Naive thymus-derived CD8-positive, alpha-beta T cell (primary cell): ENCODE results near the gene SERP1. TPM values are rescaled to one million over a fixed set of nuclear protein-coding genes. Genes with fewer than 3 reads are reported as not detected.

Experiments used
- ATAC-seq, 2 donors: fragments of 150-1000 bp; cut with Tn5 transposase in 1 of 2; sonication (Bioruptor Pico), chemical (Tn5 transposase) in 1 of 2; 1 replicate in 1 of 2; 2 replicates in 1 of 2; pipeline ENCODE4 v1.10.0; 2021; ENCODE audit warnings: mild to moderate bottlenecking in 2 of 2, moderate library complexity in 2 of 2
- POLR2A ChIA-PET: fragments of 350-600 bp; sonication (Branson Sonifier 250); formaldehyde crosslinking; loops from one replicate; lab custom pipeline; 2021; ENCODE audit warnings: antibody characterized with exemption; lab: Charles Lee
- DNase-seq, 10 donors: peaks; one replicate each; pipeline versions ENCODE4 v3.0.0 to v3.0.0-alpha.2; 2020 to 2022
- H3K27ac Mint-ChIP-seq, 10 donors: one replicate each; pipeline ENCODE4 v1.8.0; 2020 to 2022; ENCODE audit warnings: mild to moderate bottlenecking in 10 of 10, mixed read lengths in 10 of 10, moderate library complexity in 4 of 10, inconsistent platforms in 1 of 10
- H3K27me3 Mint-ChIP-seq, 5 donors: one replicate each; pipeline ENCODE4 v1.8.0; 2021 to 2022; ENCODE audit warnings: mixed read lengths in 5 of 5
- H3K36me3 Mint-ChIP-seq, 3 donors: one replicate each; pipeline ENCODE4 v1.8.0; 2020 to 2022; ENCODE audit warnings: mixed read lengths in 3 of 3, mild to moderate bottlenecking in 2 of 3, inconsistent platforms in 1 of 3
- H3K4me1 Mint-ChIP-seq, 4 donors: one replicate each; pipeline ENCODE4 v1.8.0; 2021 to 2022; ENCODE audit warnings: mixed read lengths in 4 of 4
- H3K4me3 Mint-ChIP-seq, 10 donors: one replicate each; pipeline ENCODE4 v1.8.0; 2020 to 2022; ENCODE audit warnings: mild to moderate bottlenecking in 10 of 10, mixed read lengths in 10 of 10, moderate library complexity in 6 of 10, inconsistent platforms in 1 of 10
- H3K9me3 Mint-ChIP-seq, 9 donors: one replicate each; pipeline ENCODE4 v1.8.0; 2020 to 2022; ENCODE audit warnings: mixed read lengths in 9 of 9, mild to moderate bottlenecking in 3 of 9, inconsistent platforms in 1 of 9, moderate library complexity in 1 of 9
- polyA plus RNA-seq, 3 donors: library from polyadenylated mRNA; unstranded; fragments of 300-500 nt; fragmentation: Illumina TruSeq; gene quantifications; one replicate each; pipeline ENCODE4 v1.2.3, GENCODE V29; 2021
- total RNA-seq, 8 experiments: library from RNA in 2 of 8; stranded (reverse) in 2 of 8; gene quantifications; one replicate each; pipeline ENCODE4 v1.2.3 and lab custom pipeline; 2021 to 2026

SERP1 gene
- total and polyA plus RNA-seq, 5 experiments from 2014 or later, result 114 to 165 (median 121) TPM

GRCh38 chr3:150531775-150532174 is 14.5 kb downstream of the SERP1 start:
- H3K4me1 Mint-ChIP-seq, result peaks cover 0 to 6% (median 3%) of the 10 kb centered on the region in 4 donors
- no peaks in the 10 kb centered on the region for H3K9me3 Mint-ChIP-seq
- H3K27ac Mint-ChIP-seq, result peak overlapping the region in 1 of 10 donors; percentile 14
- no peaks in the 10 kb centered on the region for H3K36me3 Mint-ChIP-seq
- H3K27me3 Mint-ChIP-seq, result no peaks in the 10 kb centered on the region
- H3K4me3 Mint-ChIP-seq, result no peak overlapping the region
- ATAC-seq (no peak), DNase-seq (no peak)
- POLR2A ChIA-PET, result interaction anchor here (0.6 kb wide), 1 partner anchor 13 kb away, joined by 3 read pairs; no protein-coding TSS in a partner anchor

GRCh38 chr3:150528354-150528797 is 17.9 kb downstream of the SERP1 start:
- H3K36me3 Mint-ChIP-seq, result no peaks in the 10 kb centered on the region
- H3K4me1 Mint-ChIP-seq, result peaks cover 0 to 6% (median 3%) of the 10 kb centered on the region in 4 donors
- H3K27me3 Mint-ChIP-seq, result no peaks in the 10 kb centered on the region
- DNase-seq (peak in 3 of 10 donors; percentile 27 to 42 (median 36)), ATAC-seq (peak in 1 of 2 donors; percentile 44)
- no peak overlapping the region for H3K4me3 Mint-ChIP-seq
- POLR2A ChIA-PET, result interaction anchor here (1.6 kb wide), 1 partner anchor 18 kb away, joined by 4 read pairs; the partner anchor contains the start of genes EIF2A and SERP1
- H3K27ac Mint-ChIP-seq, result no peak overlapping the region
- H3K9me3 Mint-ChIP-seq, result no peaks in the 10 kb centered on the region

DNA sequence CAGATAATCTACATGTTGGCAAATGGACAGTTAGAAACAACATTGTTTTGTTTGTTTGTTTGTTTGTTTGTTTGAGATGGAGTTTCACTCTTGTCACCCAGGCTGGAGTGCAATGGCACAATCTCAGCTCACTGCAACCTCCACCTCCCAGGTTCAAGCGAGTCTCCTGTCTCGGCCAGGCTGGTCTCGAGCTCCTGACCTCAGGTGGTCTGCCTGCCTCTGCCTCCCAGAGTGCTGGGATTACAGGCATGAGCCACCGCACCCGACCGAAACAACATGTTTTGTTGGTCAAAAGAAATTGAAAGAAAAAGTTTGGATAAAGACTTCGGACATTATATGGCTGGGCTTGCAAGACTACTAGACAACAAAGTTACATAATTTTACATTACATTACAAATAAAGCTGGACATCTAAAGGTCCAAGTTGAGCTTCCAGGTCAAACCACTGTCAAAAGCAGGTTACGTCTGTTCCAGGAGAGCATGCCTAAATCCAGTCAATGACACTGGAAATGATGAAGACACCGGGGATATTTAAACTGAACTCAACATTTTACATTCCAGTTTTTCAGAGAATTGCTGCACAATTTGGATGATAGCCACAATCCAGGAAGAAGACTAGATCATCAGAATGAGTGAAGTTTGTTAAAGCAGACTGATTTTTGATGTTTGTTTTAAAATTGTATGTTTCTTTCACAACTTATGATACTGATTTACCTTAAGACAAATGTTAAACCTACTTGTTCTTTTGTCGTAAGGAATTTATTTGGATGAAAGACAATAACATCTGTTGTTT is 18.6 kb downstream of the SERP1 start:
- POLR2A ChIA-PET, result interaction anchor here (1.6 kb wide), 1 partner anchor 19 kb away, joined by 4 read pairs; the partner anchor contains the start of genes EIF2A and SERP1
- no peaks in the 10 kb centered on the region for H3K27me3 Mint-ChIP-seq
- peaks cover 0 to 6% (median 3%) of the 10 kb centered on the region in 4 donors for H3K4me1 Mint-ChIP-seq
- H3K4me3 Mint-ChIP-seq, result no peak overlapping the region
- H3K36me3 Mint-ChIP-seq, result no peaks in the 10 kb centered on the region
- H3K9me3 Mint-ChIP-seq, result no peaks in the 10 kb centered on the region
- ATAC-seq (no peak), DNase-seq (no peak)
- H3K27ac Mint-ChIP-seq, result no peak overlapping the region

DNA sequence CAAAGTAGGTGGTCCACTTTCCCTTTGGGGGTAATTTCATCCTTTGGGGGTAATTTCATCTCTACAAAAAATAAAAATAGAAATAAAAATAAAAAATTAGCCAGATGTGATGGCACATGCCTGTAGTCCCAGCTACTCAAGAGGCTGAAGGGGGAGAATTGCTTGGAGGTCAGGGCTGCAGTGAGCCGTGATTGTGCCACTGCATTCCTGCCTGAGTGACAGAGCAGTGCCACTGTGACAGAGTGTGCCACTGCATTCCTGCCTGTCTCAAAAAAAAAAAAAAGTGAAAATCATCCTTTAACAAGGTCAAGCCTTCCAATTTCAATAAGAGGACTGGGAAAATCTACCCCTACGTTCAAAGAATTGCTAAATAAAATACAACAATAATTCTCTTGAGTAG is 22.8 kb downstream of the SERP1 start:
- no peak overlapping the region for H3K4me3 Mint-ChIP-seq
- ATAC-seq (no peak), DNase-seq (no peak)
- H3K27ac Mint-ChIP-seq, result no peak overlapping the region
- POLR2A ChIA-PET, result no interaction called here
- no peaks in the 10 kb centered on the region for H3K27me3 Mint-ChIP-seq
- H3K36me3 Mint-ChIP-seq, result no peaks in the 10 kb centered on the region
- no peaks in the 10 kb centered on the region for H3K4me1 Mint-ChIP-seq
- H3K9me3 Mint-ChIP-seq, result no peaks in the 10 kb centered on the region

DNA sequence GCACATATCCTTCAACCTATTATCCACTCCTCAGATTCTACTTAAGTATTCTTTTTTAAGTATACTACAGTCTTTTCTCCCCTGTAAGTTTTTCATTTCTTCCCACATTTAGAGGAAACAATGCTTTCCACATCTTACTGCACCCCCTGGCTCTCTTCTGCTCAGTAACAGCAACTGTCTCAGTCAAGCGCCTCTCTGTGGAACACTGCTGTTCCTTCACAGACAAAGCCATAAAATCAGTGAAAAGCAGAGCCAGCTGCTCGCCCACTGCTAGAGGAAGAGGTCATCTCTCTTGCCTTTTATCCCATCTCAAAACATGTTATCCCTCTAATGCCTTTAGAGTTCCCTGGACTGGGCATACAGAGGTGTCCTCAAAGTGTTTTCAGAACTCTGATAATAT is 24.8 kb downstream of the SERP1 start:
- ATAC-seq (no peak), DNase-seq (no peak)
- Mint-ChIP-seq H3K4me1 (no peaks in the 10 kb centered on the region), H3K27ac (peak overlapping the region in 1 of 10 donors; percentile 35), H3K36me3 (peaks cover 0 to 9% (median 6%) of the 10 kb centered on the region in 3 donors), H3K4me3 (no peak overlapping the region), H3K9me3 (peaks cover 0 to 9% (median 2%) of the 10 kb centered on the region in 9 donors), H3K27me3 (peaks cover 0 to 2% (median 0%) of the 10 kb centered on the region in 5 donors)
- POLR2A ChIA-PET, result no interaction called here

GRCh38 chr3:150520408-150520807 is 25.9 kb downstream of the SERP1 start:
- no peak for ATAC-seq
- POLR2A ChIA-PET, result no interaction called here
- Mint-ChIP-seq H3K4me1 (no peaks in the 10 kb centered on the region), H3K9me3 (peaks cover 0 to 12% (median 2%) of the 10 kb centered on the region in 9 donors), H3K27me3 (peaks cover 0 to 4% (median 2%) of the 10 kb centered on the region in 5 donors), H3K36me3 (peaks cover 0 to 9% (median 6%) of the 10 kb centered on the region in 3 donors), H3K27ac (no peak overlapping the region), H3K4me3 (no peak overlapping the region)
- DNase-seq, result no peak

DNA sequence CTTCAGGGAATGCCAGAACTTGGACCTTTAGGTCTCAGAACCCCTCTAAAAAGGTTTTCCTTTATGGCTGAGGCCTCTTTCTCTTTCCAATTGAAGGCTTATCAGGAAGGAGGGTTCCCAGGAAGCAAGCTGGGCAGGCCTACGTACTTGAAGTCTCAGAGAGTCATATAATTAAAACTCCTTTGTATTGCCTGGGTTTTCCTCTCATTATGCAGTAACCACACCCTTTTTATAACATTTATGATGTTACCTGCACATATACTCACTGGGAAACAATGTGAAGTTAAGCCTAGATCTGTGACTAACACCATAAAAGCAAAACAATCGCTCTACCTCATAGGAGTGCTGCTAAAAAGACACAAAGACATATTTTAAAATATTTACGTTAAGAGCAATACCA is 27.3 kb downstream of the SERP1 start:
- ATAC-seq (no peak), DNase-seq (no peak)
- H3K4me1 Mint-ChIP-seq, result no peaks in the 10 kb centered on the region
- H3K27ac Mint-ChIP-seq, result no peak overlapping the region
- POLR2A ChIA-PET, result no interaction called here
- peaks cover 0 to 9% (median 6%) of the 10 kb centered on the region in 3 donors for H3K36me3 Mint-ChIP-seq
- H3K4me3 Mint-ChIP-seq, result no peak overlapping the region
- peaks cover 0 to 8% (median 3%) of the 10 kb centered on the region in 5 donors for H3K27me3 Mint-ChIP-seq
- H3K9me3 Mint-ChIP-seq, result peaks cover 0 to 13% (median 2%) of the 10 kb centered on the region in 9 donors

DNA sequence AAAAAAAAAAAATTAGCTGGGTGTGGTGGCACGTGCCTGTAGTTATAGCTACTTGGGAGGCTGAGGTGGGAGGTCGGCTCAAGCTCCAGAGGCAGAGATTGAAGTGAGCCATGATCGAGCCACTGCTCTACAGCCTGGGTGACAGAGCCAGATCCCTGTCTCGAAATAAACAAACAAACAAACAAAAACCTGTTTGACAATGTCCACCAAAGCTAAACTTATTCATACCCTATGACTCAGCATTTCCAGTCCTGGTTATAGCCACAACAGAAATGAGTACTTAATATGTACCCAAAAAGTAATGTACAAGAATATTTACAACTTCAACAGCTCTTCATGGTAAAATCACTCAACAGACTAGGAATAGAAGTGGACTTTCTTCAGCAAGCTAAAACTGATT is 31.1 kb downstream of the SERP1 start:
- H3K27ac Mint-ChIP-seq, result no peak overlapping the region
- POLR2A ChIA-PET, result no interaction called here
- peaks cover 0 to 9% (median 6%) of the 10 kb centered on the region in 3 donors for H3K36me3 Mint-ChIP-seq
- H3K27me3 Mint-ChIP-seq, result peaks cover 0 to 15% (median 4%) of the 10 kb centered on the region in 5 donors
- ATAC-seq (no peak), DNase-seq (no peak)
- no peaks in the 10 kb centered on the region for H3K4me1 Mint-ChIP-seq
- no peak overlapping the region for H3K4me3 Mint-ChIP-seq
- peaks cover 0 to 13% (median 2%) of the 10 kb centered on the region in 9 donors for H3K9me3 Mint-ChIP-seq

GRCh38 chr3:150511122-150511821 is 35.0 kb downstream of the SERP1 start:
- H3K4me3 Mint-ChIP-seq, result no peak overlapping the region
- POLR2A ChIA-PET, result no interaction called here
- H3K9me3 Mint-ChIP-seq, result peaks cover 0 to 17% (median 3%) of the 10 kb centered on the region in 9 donors
- H3K4me1 Mint-ChIP-seq, result no peaks in the 10 kb centered on the region
- DNase-seq (no peak), ATAC-seq (no peak)
- no peak overlapping the region for H3K27ac Mint-ChIP-seq
- peaks cover 0 to 11% (median 3%) of the 10 kb centered on the region in 3 donors for H3K36me3 Mint-ChIP-seq
- H3K27me3 Mint-ChIP-seq, result peaks cover 0 to 22% (median 12%) of the 10 kb centered on the region in 5 donors

DNA sequence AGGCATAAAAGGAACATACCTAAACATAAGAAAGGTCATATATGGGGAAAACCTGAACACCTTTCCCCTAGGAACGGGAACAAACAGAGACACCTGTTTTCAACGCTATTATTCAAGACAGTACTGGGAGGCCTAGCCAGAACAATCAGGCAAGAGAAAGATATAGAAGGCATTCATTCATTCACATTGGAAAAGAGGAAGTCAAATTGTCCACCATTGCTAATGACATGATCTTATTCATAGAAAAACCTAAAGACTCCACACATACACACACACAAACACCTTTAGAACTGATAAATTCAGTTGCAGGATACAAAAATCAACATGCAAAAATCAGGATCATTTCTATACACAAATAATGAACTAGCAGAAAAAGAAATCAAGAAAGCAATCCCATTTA is 36.5 kb downstream of the SERP1 start:
- H3K36me3 Mint-ChIP-seq, result peaks cover 0 to 11% (median 3%) of the 10 kb centered on the region in 3 donors
- H3K9me3 Mint-ChIP-seq, result peaks cover 0 to 11% (median 3%) of the 10 kb centered on the region in 9 donors
- no peaks in the 10 kb centered on the region for H3K4me1 Mint-ChIP-seq
- peaks cover 0 to 22% (median 9%) of the 10 kb centered on the region in 5 donors for H3K27me3 Mint-ChIP-seq
- POLR2A ChIA-PET, result no interaction called here
- DNase-seq (no peak), ATAC-seq (no peak)
- no peak overlapping the region for H3K4me3 Mint-ChIP-seq
- H3K27ac Mint-ChIP-seq, result no peak overlapping the region

DNA sequence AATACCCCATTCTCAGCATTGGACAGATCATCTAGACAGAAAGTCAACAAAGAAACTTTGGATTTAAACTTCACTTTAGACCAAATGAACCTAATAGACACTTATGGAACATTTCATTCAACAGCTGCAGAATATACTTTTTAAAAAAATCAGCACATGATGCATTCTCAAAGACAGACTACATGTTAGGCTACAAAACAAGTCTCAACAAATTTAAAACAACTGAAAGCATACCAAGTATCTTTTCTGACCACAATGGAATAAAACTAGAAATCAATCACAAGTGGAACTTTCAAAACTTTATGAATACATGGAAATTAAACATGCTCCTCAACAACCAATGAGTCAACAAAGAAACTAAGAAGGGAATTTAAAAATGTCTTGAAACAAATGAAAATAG is 37.9 kb downstream of the SERP1 start:
- Mint-ChIP-seq H3K36me3 (peaks cover 0 to 11% (median 3%) of the 10 kb centered on the region in 3 donors), H3K4me3 (no peak overlapping the region), H3K4me1 (no peaks in the 10 kb centered on the region), H3K27ac (peak overlapping the region in 1 of 10 donors; percentile 40), H3K9me3 (peaks cover 0 to 11% (median 3%) of the 10 kb centered on the region in 9 donors), H3K27me3 (peaks cover 2 to 33% (median 9%) of the 10 kb centered on the region in 5 donors)
- POLR2A ChIA-PET, result no interaction called here
- no peak for DNase-seq
- no peak for ATAC-seq

- POLR2A ChIA-PET, result no interaction called here
These were observed 41.8 kb downstream of the SERP1 start for GRCh38 chr3:150504483-150504882.

More at GRCh38 chr3:150504483-150504882, 41.8 kb downstream of the SERP1 start:
- H3K9me3 Mint-ChIP-seq, result peaks cover 0 to 21% (median 3%) of the 10 kb centered on the region in 9 donors
- no peak for DNase-seq
- peaks cover 0 to 18% (median 7%) of the 10 kb centered on the region in 3 donors for H3K36me3 Mint-ChIP-seq
- no peak overlapping the region for H3K27ac Mint-ChIP-seq
- no peak for ATAC-seq
- H3K4me3 Mint-ChIP-seq, result no peak overlapping the region
- H3K27me3 Mint-ChIP-seq, result peaks cover 2 to 23% (median 6%) of the 10 kb centered on the region in 5 donors
- H3K4me1 Mint-ChIP-seq, result no peaks in the 10 kb centered on the region
